ENCODE measurements around the gene TMEM120A.

The TMEM120A gene

GRCh38 chr7:75985009-75985517 is 9.3 kb downstream of the TMEM120A start:
- no peak overlapping the region for H3K27ac ChIP-seq (ENCODE audit: low read length)
- H3K4me1 ChIP-seq (ENCODE audit: control insufficient read depth in 1 of 2, insufficient read depth in 2 of 2, low read length in 2 of 2): peaks cover 0 to 11% of the 10 kb centered on the region in 2 donors
- H3K36me3 ChIP-seq (ENCODE audit: control insufficient read depth in 1 of 2, insufficient read depth in 2 of 2, low read length in 2 of 2): peaks cover 5 to 78% of the 10 kb centered on the region in 2 donors
- no peaks in the 10 kb centered on the region for H3K27me3 ChIP-seq (ENCODE audit: low read depth, low read length)
- H3K4me3 ChIP-seq (ENCODE audit: low read depth in 1 of 2, low read length in 2 of 2): no peak overlapping the region
- no peaks in the 10 kb centered on the region for H3K9me3 ChIP-seq (ENCODE audit: control insufficient read depth in 1 of 2, low read length in 2 of 2)

DNA sequence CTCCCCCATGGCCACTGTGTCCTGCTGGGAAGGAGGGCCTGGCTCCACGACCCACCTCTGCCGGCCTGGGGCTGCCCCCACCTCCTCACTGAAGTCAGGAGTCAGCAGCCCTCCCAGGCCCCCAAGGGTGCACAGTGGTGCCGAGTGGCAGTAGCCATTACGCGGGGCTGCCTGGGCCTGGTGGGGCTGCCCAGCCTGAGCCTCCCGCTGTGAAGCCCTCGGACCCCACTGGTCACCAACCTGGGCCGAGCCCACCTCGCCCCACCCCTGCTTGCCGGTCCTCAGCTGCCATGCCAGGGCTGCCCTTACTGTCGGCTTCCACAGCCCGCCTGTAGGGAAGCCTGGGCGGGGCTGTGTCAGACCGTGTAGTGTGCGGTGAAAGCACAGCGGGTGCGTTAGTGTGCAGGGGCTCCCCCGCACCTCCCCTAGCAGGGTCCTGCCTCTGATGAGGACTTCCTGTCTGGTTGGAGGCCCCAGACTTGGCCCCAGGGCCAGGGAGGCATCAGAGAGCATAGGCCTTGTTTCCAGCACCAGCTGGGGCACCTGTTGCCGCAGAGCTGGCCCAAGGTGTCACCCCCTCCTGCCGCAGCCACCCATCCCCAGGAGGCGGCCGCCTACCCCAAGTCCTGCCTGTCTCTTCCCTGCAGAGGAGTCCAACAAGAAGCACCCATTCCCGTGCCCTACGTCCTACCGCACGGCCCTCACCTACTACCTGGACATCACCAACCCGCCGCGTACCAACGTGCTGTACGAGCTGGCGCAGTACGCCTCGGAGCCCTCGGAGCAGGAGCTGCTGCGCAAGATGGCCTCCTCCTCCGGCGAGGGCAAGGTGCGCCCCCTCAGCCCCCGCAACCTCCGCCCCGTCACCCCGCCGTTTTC is 10.0 kb downstream of the TMEM120A start:
- H3K4me3 ChIP-seq (ENCODE audit: low read depth in 1 of 2, low read length in 2 of 2): no peak overlapping the region
- H3K36me3 ChIP-seq (ENCODE audit: control insufficient read depth in 1 of 2, insufficient read depth in 2 of 2, low read length in 2 of 2): peaks cover 5 to 85% of the 10 kb centered on the region in 2 donors
- H3K4me1 ChIP-seq (ENCODE audit: control insufficient read depth in 1 of 2, insufficient read depth in 2 of 2, low read length in 2 of 2): peaks cover 0 to 5% of the 10 kb centered on the region in 2 donors
- no peak overlapping the region for H3K27ac ChIP-seq (ENCODE audit: low read length)
- H3K27me3 ChIP-seq (ENCODE audit: low read depth, low read length): no peaks in the 10 kb centered on the region
- H3K9me3 ChIP-seq (ENCODE audit: control insufficient read depth in 1 of 2, low read length in 2 of 2): no peaks in the 10 kb centered on the region

- Histone ChIP-seq H3K4me1 (ENCODE audit: control insufficient read depth in 1 of 2, insufficient read depth in 2 of 2, low read length in 2 of 2) (peaks cover 0 to 6% of the 10 kb centered on the region in 2 donors), H3K4me3 (ENCODE audit: low read depth in 1 of 2, low read length in 2 of 2) (no peak overlapping the region), H3K9me3 (ENCODE audit: control insufficient read depth in 1 of 2, low read length in 2 of 2) (no peaks in the 10 kb centered on the region), H3K36me3 (ENCODE audit: control insufficient read depth in 1 of 2, insufficient read depth in 2 of 2, low read length in 2 of 2) (peaks cover 5 to 86% of the 10 kb centered on the region in 2 donors), H3K27ac (ENCODE audit: low read length) (no peak overlapping the region), H3K27me3 (ENCODE audit: low read depth, low read length) (no peaks in the 10 kb centered on the region)
Measured at GRCh38 chr7:75983471-75984129, 10.8 kb downstream of the TMEM120A start.

DNA sequence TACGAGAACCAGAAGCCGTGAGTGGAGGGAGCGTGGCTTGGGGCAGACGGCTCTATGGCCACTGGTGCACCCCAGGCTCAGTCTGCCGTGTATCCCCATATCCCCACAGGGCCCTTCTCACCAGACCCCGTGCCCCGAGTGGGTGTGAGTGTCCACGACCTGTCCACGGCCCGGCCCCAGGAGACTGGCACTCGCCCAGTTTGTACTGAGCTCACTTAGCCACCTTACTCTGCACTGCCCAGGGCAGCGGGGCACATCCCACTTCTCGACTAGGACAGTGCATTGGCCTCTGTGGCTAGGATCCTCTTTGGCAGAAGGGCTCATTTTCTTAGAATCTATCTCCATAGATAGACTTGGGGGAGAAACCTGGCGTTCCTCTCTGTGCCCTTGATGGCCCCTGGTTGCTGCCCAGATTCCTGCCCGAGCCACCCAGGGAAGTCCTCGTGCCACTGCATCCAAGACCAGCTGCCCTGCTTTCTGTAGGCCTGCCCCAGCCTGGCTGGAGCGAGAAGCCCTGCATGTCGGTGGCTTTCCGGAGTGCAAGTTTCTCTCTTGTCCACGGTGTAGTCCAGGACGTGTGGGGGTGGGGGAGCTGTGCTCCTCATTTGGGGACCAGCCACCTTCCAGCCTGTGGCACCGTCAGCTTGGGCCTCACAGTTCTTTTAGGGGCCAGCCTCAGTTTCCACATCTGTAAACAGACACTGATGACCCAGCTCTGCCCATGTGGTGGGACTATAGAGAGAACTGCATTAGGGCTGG is 11.9 kb downstream of the TMEM120A start:
- H3K9me3 ChIP-seq (ENCODE audit: control insufficient read depth in 1 of 2, low read length in 2 of 2): no peaks in the 10 kb centered on the region
- no peak overlapping the region for H3K27ac ChIP-seq (ENCODE audit: low read length)
- H3K4me3 ChIP-seq (ENCODE audit: low read depth in 1 of 2, low read length in 2 of 2): no peak overlapping the region
- no peaks in the 10 kb centered on the region for H3K27me3 ChIP-seq (ENCODE audit: low read depth, low read length)
- H3K4me1 ChIP-seq (ENCODE audit: control insufficient read depth in 1 of 2, insufficient read depth in 2 of 2, low read length in 2 of 2): peaks cover 0 to 6% of the 10 kb centered on the region in 2 donors
- H3K36me3 ChIP-seq (ENCODE audit: control insufficient read depth in 1 of 2, insufficient read depth in 2 of 2, low read length in 2 of 2): peaks cover 5 to 78% of the 10 kb centered on the region in 2 donors

DNA sequence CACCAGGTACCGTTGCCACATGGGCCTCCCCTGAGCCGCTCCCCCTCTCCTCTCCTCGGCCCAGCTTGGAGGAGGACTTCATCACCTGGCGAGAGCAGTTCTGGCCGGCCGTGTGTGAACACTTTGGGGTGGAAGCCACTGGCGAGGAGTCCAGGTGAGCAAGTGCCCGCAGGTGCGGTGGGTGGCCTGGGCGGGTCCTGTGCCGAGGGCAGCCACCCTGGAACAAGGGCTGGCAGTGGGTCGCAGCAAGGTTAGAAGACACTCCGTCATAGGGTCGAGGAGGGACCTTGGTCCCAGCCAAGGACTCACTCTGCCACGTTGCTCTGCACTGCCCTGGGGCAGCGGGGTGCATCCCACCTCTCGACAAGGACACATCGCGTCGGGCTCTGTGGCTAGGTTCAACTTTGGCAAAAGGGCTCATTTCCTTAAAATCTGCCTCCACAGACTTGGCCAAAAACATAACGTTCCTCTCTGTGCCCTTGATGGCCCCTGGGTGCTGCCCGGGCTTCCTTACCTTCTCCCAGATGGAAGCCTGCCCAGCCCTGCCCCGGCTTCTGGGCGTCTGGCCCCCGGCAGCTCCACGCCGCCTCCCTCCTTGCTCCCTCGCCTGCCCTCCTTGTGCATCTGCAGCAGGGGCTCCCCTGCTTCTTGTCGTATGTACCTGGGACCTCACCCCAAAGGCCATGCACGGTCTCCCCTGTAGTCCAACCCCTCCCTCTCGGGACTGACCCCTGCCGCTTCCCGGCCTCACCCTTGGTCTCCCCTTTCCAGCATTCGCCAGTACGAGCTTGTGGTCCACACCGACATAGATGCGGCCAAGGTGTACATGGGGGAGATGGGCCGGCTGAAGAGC is 12.7 kb downstream of the TMEM120A start:
- Histone ChIP-seq H3K4me3 (ENCODE audit: low read depth in 1 of 2, low read length in 2 of 2) (no peak overlapping the region), H3K36me3 (ENCODE audit: control insufficient read depth in 1 of 2, insufficient read depth in 2 of 2, low read length in 2 of 2) (peaks cover 5 to 70% of the 10 kb centered on the region in 2 donors), H3K4me1 (ENCODE audit: control insufficient read depth in 1 of 2, insufficient read depth in 2 of 2, low read length in 2 of 2) (peaks cover 0 to 9% of the 10 kb centered on the region in 2 donors), H3K9me3 (ENCODE audit: control insufficient read depth in 1 of 2, low read length in 2 of 2) (no peaks in the 10 kb centered on the region), H3K27me3 (ENCODE audit: low read depth, low read length) (no peaks in the 10 kb centered on the region), H3K27ac (ENCODE audit: low read length) (no peak overlapping the region)

DNA sequence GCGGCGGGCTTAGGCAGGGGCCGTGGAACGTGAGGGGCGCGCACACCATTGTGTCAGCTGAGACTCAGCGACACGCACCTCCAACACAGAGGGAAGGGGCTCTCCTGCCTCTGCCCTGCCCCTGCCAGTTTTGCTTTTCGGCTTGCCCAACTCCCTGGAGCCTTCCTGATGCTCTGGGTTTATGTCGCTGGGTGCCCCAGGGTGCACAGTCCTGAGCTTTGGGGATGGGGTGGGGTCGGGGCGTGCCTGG is 13.3 kb downstream of the TMEM120A start:
- Histone ChIP-seq H3K36me3 (ENCODE audit: control insufficient read depth in 1 of 2, insufficient read depth in 2 of 2, low read length in 2 of 2) (peaks cover 5 to 64% of the 10 kb centered on the region in 2 donors), H3K27me3 (ENCODE audit: low read depth, low read length) (no peaks in the 10 kb centered on the region), H3K9me3 (ENCODE audit: control insufficient read depth in 1 of 2, low read length in 2 of 2) (no peaks in the 10 kb centered on the region), H3K4me3 (ENCODE audit: low read depth in 1 of 2, low read length in 2 of 2) (no peak overlapping the region), H3K27ac (ENCODE audit: low read length) (no peak overlapping the region), H3K4me1 (ENCODE audit: control insufficient read depth in 1 of 2, insufficient read depth in 2 of 2, low read length in 2 of 2) (peaks cover 0 to 9% of the 10 kb centered on the region in 2 donors)

- no peak overlapping the region for H3K4me3 ChIP-seq (ENCODE audit: low read depth in 1 of 2, low read length in 2 of 2)
- no peak overlapping the region for H3K27ac ChIP-seq (ENCODE audit: low read length)
- H3K36me3 ChIP-seq (ENCODE audit: control insufficient read depth in 1 of 2, insufficient read depth in 2 of 2, low read length in 2 of 2): peaks cover 5 to 59% of the 10 kb centered on the region in 2 donors
- peaks cover 0 to 9% of the 10 kb centered on the region in 2 donors for H3K4me1 ChIP-seq (ENCODE audit: control insufficient read depth in 1 of 2, insufficient read depth in 2 of 2, low read length in 2 of 2)
- H3K9me3 ChIP-seq (ENCODE audit: control insufficient read depth in 1 of 2, low read length in 2 of 2): no peaks in the 10 kb centered on the region
- H3K27me3 ChIP-seq (ENCODE audit: low read depth, low read length): no peaks in the 10 kb centered on the region
Measured at GRCh38 chr7:75980430-75981202, 13.8 kb downstream of the TMEM120A start.

- H3K27me3 ChIP-seq (ENCODE audit: low read depth, low read length): no peaks in the 10 kb centered on the region
- no peak overlapping the region for H3K4me3 ChIP-seq (ENCODE audit: low read depth in 1 of 2, low read length in 2 of 2)
- H3K9me3 ChIP-seq (ENCODE audit: control insufficient read depth in 1 of 2, low read length in 2 of 2): no peaks in the 10 kb centered on the region
- H3K27ac ChIP-seq (ENCODE audit: low read length): no peak overlapping the region
- peaks cover 0 to 9% of the 10 kb centered on the region in 2 donors for H3K4me1 ChIP-seq (ENCODE audit: control insufficient read depth in 1 of 2, insufficient read depth in 2 of 2, low read length in 2 of 2)
- H3K36me3 ChIP-seq (ENCODE audit: control insufficient read depth in 1 of 2, insufficient read depth in 2 of 2, low read length in 2 of 2): peaks cover 5 to 52% of the 10 kb centered on the region in 2 donors
Measured at GRCh38 chr7:75979759-75980429, 14.5 kb downstream of the TMEM120A start.

DNA sequence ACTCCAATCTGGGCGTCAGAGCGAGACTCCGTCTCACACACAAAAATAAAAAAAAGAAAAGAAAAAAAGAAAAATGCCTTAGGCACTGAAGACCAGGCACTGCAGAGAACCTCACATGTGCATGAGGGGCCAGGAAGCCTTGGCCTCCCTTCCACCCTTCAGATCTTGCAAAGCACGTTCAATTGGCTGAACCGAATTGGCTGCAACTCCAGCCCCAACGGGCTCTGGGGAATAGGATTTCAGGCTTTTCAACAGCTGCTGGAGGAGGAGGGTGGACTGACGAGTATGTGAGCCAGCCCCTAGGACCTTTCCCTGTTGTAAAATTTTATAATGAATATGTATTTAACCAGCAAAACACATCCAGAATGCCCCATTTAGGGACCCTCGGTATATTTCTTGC is 16.7 kb downstream of the TMEM120A start:
- Histone ChIP-seq H3K36me3 (ENCODE audit: control insufficient read depth in 1 of 2, insufficient read depth in 2 of 2, low read length in 2 of 2) (peaks cover 5 to 38% of the 10 kb centered on the region in 2 donors), H3K27me3 (ENCODE audit: low read depth, low read length) (no peaks in the 10 kb centered on the region), H3K9me3 (ENCODE audit: control insufficient read depth in 1 of 2, low read length in 2 of 2) (no peaks in the 10 kb centered on the region), H3K4me3 (ENCODE audit: low read depth in 1 of 2, low read length in 2 of 2) (no peak overlapping the region), H3K27ac (ENCODE audit: low read length) (no peak overlapping the region), H3K4me1 (ENCODE audit: control insufficient read depth in 1 of 2, insufficient read depth in 2 of 2, low read length in 2 of 2) (peaks cover 0 to 9% of the 10 kb centered on the region in 2 donors)

All from muscle layer of duodenum (tissue), 2 donors.